HG03064 (cell line): Measurements from ENCODE around the gene LRRN4.
"Not testable (repeated sequence)": the region's sequence is repeated elsewhere in the genome, so short reads cannot be mapped to it uniquely, and the experiment has no call there.

Experiments used
- ATAC-seq: cut with Tn5 transposase; IDR thresholded peaks from one replicate; pipeline ENCODE4 v1.9.1; 2021; ENCODE audit warnings: low read depth; ENCODE audit not compliant: unreplicated experiment

Gene LRRN4

DNA sequence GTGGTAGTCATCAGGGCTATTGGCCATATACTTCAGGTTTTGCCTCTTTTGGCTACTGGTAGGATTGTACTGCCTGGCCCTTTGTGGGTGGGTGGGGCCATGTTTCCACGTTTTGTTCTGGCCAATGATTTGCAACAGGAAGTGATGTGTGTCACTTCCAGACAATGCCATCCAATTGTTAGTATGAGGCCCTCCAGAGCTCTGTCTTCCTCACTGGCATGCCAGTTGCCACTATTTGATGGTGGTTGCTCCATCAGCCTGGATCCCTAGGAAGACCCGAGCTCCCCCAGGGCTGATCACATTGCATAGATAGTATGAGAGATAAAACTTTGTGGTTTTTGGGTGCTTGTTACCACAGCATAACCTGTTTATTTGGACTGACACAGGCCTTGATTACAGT, 7.7 kb upstream of the LRRN4 start:
- no peak for ATAC-seq

DNA sequence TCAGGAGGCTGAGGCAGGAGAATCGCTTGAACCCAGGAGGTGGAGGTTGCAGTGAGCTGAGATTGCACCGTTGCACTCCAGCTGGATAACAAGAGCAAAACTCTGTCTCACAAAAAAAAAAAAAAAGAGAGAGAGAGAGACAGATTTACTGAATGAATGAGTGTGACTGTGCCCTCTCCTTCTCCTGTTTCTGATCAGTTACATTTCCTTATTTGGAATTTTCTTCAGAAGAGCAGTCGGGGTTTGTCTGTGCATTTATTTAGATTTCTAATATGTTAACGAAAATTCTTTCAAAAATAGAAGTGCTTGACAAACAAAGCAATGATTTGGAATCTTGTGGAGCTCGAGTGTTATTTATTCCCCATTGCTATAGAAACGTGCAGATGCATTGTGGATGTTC, 6.4 kb upstream of the LRRN4 start:
- ATAC-seq, result no peak

DNA sequence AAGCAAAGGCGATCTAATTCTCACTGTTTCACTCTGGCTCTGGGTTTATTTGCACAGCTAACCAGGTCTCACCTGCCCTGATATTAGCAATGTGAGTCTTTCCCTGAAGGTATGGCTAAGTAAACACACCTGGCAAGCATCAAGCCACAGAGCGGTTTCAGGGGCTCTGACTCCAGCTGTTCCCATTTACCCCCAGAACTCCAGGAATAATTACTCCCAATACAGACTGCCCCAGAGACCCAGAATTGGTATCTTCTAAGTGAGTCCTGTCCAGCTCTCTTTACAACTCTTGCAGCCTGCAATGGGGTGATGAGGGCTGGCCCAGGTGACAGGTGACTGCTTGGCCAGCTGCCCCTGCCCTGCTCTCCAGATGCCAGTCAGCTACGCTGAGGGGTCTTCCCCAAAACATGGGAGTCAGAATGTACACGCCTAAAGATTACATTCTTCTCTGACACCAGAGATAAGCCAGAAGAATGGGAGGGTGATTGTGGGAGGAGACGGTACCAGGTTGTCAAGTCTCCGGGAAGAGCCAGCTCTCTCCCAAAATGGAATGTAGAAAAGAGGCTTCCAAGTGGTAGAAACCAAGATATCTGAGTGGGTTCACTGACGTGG, 4.9 kb upstream of the LRRN4 start:
- no peak for ATAC-seq

DNA sequence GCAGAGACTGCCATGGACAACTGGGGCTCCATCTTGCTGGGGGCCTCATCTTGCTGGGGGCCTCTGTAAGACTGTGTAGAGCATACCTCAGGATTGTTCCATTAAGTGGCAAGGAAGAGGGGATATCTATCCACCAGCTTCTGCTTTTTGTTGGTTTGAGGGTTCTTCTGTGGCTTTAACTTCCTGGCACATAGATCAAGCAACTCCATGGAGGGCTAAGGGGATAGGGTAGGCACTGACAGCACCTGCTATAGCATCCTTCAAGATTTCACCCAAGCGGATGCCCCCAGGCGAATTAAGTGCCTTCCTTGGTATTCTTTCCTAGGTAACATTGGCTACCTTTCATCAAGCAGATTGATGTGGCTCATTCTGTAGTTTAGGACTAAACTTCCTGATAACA, 3.8 kb upstream of the LRRN4 start:
- ATAC-seq, result no peak

DNA sequence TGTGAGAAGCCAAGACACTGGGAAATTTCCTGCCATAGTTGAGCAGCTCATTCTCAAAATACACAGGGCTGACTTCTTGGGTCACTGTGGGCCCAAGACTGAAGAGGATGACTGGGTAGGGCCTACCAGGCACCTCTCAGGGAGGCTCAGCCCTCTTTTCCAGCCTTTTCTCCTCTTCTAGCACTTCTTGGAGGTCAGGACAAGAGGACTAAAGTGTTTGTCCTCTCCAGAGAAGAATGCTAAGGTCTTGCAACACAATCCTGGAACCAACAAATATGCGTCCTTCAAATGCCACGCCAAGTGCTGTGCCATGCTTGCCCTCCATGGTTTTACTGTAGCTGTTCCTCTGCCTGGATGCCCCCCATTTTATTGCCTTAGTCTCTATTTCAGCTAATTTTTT, 3.3 kb upstream of the LRRN4 start:
- no peak for ATAC-seq

DNA sequence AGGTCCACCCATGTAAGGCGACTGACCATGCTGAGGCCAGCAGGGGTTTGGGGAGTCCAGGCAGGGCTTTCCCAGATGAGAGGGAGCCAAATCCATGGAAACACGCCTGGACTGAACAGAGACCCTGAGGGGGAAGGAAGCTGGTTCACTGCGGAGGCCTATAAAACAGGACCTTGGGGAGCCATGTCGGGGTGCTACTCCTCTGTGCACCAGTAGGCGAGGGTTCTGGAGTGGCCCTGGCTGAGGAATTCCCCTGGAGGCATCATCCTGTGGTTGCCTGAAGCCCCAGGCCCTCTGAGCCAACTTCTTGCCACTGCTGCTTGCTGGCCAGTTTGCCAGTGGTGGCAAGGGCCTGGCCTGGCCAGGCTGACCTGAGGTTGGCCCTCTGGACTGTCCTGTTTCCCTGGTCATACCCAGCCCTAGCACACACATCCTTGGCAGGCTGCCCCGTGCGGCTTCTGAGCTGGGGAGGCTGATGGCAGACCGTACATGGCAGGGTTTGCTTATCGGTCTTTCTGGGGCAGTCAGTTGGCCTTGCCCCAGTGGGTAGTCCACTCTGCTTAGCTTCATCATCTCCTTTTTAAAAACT, 2.2 kb upstream of the LRRN4 start:
- ATAC-seq, result no peak

DNA sequence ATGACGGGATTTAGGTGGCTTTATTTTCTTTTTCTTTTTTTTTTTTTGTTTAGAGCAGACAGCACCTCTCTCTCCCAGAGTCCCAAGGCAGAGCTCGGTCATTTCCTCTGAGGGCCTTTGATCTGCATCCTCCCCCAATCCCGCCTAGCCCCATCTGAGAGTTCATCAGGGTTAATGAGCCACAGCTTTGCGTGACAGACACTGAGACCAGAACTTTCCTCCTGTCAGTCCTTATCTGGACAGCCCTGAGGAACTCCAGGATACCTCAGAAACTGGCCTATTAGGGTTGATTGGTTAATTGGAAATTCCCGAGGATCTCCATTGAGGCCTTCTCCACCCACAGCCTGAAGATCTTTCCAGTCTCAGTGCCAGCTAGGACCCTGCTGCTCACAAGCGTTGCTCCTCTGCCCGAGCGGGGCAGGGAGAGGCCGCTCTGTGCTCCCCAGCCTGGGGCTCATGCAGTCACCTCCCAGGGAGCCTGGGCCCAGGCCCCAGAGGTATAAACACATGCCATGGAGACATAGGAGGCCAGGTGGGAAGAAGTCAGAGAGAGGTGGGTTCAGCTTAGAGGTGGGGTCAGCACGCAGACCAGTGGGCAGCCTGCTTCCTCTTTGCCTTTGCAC, 1.4 kb upstream of the LRRN4 start:
- ATAC-seq, result no peak

DNA sequence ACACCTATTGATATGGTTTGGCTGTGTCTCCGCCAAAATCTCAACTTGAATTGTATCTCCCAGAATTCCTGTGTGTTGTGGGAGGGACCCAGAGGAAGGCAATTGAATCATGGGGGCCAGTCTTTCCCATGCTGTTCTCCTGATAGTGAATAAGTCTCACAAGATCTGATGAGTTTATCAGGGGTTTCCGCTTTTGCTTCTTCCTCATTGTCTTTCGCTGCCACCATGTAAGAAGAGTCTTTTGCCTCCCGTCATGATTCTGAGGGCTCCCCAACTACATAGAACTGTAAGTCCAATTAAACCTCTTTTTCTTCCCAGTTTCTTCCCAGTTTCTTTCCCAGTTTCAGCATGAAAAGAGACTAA, 810 bp upstream of the LRRN4 start:
- ATAC-seq, result not testable (repeated sequence)

DNA sequence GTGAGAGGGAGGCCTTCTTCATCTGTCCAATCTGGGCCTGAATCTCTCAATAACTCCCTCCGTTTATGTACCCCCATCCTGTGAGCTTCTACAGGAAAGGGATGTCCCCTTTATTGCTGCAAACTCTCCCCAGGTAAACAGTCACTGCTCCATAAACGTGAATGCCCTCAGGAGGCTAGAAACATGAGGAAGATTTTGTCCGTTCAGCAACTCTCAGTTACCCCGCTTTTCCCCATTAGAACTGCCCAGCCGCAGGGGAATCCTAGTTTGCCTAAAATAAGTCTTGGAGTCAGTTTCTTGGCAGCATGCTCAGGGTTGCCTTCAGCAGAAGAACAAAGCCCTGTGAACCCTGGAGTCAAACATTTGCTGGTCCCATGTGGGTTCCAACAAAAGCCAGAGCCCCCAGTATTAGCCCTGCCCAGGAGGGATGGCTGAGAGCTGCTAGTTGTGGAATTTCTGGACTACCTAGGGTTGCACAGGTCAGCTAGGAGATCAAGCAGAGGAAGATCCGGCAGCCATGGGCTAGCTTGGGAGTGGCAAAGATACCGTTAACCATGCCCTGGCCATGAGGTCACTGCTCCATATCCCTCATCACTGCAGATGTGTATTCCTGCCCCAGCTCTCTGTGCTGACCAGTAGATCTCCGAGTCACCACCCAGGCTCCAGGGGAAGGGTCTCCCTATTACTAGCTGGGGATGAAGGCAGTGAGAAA, 640 bp downstream of the LRRN4 start:
- ATAC-seq, result no peak

DNA sequence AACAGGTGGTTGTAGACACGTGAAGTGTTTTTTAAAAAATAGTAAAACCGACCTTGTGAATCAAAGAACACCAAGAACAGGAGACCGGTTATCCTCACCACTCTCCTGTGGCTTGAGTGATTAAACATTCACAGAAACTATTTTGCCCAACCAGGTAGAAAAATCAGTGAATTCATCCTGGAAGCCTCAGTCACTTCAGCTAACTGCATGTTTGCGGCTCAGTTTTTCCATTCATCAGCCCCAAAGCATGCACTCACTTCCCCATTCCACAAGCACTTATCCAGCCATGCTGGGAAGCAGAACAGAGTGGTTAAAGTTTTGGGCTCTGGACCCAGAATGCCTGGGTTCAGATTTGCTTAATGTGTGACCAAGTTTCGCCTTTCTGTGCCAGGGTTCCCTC, 2.4 kb downstream of the LRRN4 start:
- no peak for ATAC-seq

DNA sequence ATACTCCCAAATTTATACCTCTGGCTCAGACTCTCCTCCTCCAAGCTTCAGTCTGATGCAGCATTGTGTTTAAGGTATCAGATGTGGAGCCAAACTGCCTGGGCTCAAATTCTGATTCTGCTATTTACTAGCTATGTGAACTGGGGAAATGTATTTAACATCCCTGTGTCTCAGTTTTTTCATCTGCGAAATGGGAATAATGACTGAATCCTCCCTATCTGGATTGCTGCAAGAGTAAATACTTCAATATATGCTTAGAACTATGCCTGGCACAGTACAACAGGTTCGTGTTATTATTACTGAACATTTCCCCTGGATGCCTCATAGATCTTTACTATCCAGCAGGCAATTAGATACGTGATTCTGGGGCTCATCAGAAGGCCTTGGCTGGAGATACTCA, 5.5 kb downstream of the LRRN4 start:
- no peak for ATAC-seq

DNA sequence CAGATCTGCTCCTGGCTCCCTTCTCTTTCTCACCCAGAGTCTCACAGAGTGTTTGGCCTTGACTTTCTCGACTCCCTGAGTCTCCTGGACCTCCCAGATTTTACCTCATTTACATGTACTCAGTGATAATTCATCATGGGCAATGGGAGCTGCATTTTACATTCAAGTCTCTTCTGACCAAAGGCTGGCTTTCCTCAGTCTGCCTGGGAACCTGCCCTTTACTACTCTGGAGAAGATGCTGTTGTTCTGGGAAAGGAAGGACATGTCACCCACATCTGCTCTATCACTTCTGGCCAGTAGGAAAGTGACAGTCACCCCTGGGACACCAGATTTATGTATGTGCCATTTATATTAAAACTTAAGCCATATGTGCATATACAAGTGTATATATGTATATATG, 7.4 kb downstream of the LRRN4 start:
- ATAC-seq, result no peak

DNA sequence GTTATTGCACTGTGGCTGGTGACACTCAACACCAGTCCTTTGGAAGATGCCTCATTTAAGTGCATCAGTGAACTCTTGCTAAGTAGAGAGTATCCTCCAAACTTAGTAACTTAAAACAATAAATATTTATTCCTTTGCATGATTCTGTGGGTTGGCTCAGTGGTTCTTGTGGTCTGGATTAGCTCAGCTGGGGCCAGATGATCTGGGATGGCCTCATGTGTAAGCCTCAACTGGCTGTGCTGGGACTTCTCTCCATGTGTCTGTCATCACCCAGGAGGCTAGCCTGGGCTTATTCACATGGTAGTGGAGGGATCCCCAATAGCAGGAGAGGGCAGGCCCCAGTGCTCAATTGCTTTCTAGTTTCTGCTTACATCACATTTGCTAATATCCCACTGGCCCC, 8.3 kb downstream of the LRRN4 start:
- no peak for ATAC-seq

DNA sequence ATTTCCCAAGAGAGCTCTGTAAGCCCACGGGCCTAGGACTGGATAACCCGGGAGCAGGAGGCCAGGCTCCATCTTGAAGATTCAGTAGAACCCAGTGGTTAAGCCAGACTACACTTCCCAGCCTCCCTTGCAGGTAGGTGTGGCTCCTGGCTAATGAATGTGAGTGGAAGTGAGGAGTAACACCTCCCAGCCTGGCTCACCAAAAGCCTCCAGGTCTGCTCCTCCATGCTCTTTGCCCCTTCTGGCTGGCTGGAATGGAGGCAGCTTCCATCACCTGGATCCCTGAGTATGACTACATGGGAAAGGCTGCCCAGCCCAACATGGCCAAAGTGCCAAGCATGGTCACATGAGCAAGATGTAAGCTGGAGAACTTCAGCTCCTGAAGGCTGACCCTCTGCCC, 9.7 kb downstream of the LRRN4 start:
- ATAC-seq, result no peak

DNA sequence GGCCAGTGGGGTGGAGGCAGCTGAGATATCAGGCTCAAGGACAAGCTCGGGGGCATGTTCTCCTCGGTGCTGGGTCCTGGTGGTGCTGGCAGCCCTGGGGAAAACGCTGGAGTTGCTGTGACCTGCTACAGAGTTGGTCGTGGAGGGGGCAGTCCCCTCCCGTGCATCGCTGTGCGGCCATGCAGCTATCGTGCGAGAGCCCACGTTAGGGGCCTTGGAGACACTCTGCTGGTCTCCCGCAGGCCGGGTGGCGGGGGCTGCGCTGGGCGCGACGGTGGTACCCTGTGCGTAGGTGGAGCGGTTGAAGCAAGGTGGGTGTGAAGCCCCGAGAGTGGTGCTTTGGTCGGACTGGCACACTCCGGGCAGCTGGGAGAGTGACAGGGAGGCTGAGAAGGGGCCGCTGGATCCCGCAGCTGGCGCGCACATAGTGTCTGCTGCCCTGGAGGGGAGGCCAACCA, 12.0 kb downstream of the LRRN4 start:
- ATAC-seq, result no peak

DNA sequence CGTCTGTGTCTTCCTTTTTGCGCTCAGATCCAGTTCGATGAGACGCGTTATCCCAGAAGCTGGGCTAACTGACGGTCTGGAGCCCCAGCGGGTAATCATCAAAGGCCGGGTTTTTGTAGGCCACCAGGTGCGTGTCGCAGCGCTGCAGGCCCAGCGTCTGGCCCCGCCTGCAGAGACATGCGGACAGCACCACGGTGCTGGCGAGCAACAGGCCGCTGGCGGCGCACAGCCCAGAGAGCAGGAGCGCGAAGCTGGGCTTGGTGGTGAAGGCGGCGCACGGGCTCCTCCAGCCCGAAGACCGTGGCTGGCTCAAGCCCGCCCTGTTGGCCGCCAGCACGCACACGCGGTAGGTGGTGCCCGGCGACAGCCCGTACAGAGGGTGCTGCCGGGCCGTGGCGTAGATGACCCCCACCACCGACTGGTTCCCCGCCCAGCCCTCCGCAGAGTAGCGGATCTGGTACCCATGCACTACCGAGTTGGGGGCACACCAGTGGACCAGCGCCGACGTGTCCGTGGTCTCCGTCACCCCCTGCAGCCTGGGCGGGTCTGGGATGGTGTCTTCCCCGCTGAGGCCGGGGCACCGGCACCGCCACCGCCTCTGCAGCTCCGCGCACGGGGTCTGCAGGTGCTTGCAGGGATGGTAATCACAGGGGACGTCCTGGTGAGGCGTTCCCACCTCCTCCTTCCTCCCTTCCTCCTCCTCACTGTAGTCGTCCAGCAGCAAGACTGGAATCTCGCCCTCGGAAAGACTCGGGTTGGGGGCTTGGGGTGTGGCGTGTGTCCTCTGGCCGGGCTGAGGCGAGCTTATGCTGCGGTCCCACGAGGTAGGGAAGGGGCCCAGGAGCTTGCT, 12.7 kb downstream of the LRRN4 start:
- no peak for ATAC-seq

DNA sequence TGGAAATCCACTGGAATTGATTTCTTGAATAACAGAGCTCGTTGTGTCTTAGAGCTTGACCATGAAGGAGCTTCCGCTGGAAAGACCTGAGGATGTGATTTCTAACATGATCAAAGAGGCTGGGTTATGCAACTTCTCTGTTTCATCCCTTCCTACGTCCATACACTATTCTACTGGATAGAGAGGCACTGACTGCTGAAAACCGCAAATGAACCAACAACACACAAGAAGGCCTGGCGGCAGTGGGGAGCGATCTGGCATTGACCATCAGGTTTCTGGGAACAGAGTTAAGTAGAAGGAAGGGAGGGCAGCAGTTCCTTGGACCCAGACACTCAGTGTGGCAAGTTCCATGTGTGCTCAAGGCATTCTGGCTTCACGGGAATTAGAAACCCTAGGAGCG, 13.3 kb downstream of the LRRN4 start:
- ATAC-seq, result no peak

DNA sequence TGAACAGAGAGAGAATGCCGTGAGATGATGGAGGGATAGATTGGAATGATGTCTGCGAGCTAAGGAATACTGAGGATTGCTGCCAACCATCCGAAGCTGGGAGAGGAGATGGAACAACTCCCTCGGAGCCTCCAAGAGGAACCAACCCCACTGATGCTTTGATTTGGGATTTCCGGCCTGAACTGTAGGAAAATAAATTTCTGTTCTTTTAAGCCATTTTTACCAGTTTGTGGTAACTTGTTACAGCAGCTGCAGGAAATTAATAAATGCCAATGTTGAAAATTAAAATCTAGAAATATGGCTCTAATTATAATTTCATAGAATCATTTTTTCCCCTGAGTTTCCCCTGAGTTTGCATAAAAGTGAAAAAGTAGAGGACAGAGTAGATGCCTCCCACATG, 14.1 kb downstream of the LRRN4 start:
- ATAC-seq, result no peak

DNA sequence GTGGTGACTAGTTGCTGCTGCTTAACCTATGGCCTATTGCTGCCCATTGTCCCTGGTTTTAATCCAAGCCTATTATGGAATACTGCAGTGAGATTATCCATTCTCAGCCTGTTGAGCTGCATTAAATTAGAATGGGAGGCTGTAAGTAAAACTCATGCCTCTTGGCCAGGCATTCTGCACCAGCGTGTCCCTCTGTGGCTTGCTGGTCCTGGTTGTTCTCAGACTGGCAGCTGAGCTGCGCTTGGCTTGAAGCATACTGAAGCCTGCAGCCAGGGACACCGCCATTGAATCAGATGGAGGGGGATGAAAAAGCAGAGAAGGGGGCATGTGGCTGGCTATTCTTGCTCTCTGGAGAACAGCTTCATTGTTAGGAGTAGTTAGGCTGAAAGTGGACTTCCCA, 15.6 kb downstream of the LRRN4 start:
- ATAC-seq, result no peak

DNA sequence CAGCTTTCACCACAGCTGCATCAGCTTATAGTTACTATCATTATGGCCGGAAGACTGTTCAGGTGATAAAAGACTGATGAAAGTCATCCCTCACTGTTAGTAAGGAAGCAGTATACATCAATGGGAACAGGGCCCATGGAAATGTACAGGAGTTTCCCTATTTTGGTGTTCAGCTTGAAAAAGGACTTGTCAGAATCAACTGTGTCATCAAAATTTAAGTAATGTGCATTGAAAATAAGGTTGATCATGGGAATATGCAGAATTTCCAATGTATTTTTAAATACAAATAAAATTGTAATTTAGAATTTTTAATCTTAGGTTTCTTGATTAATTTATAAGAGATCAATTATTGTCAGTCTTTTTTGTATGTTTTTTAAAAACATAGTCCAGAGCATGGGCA, 16.8 kb downstream of the LRRN4 start:
- ATAC-seq, result no peak

DNA sequence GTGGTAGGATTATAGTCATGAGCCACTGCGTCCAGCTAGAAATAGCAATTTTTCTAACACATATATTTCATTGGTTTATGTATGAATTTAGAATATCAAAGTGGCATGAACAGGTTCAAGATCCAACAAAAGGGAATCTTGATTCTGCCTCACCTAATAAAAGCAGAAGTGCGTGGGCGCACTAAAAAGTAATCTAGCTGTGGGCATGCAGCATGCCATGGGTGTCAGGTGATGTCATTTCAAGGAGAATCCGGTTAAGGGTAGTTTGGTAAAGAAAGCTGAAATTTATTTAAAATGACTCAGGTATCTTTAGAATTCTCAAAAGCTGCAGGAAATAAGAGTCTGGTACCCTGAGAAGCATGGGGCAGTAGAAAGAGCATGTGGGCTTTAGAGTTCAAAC, 17.6 kb downstream of the LRRN4 start:
- ATAC-seq, result no peak
